Measurements from ENCODE around the gene RIMS1.

The RIMS1 gene

DNA sequence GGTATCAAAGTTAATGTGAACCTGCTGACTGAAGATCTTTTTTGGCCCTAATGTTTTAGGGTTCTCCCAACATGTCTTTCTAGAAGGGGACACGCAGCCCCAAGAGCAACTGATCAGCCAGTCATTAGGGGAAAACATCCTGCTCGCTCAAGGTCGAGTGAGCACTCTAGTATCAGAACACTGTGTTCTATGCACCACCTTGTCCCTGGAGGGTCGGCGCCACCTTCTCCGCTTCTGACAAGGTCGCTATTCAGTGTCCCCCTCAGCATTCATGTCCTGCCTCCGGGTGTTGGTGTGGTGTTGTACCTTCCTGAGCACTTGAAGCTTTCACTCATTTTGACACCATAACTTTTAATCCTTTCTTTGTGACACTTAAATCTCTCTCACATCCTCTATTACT is 404.3 kb downstream of the RIMS1 start:
- Histone ChIP-seq H3F3A (ENCODE audit: insufficient read depth, low read length) (no peaks in the 10 kb centered on the region), H2AFZ (ENCODE audit: low read length) (no peak overlapping the region), H3K27me3 (replicated peaks; ENCODE audit: insufficient read depth, low read length) (no peaks in the 10 kb centered on the region), H3K79me2 (ENCODE audit: low read length) (no peaks in the 10 kb centered on the region), H3K4me1 (ENCODE audit: low read length) (no peaks in the 10 kb centered on the region), H3K9me3 (replicated peaks; ENCODE audit: insufficient read depth, low read length) (no peaks in the 10 kb centered on the region), H3K27ac (ENCODE audit: low read length) (no peak overlapping the region), H3K9me2 (replicated peaks; ENCODE audit: insufficient read depth, low read length) (no peaks in the 10 kb centered on the region), H3K4me3 (ENCODE audit: low read length) (no peak overlapping the region), H4K20me1 (ENCODE audit: insufficient read depth, low read length) (no peaks in the 10 kb centered on the region), H3K4me2 (ENCODE audit: low read depth, low read length) (no peak overlapping the region), H3K9ac (ENCODE audit: low read length) (no peak overlapping the region), H3K36me3 (replicated peaks; ENCODE audit: insufficient read depth, low read length) (no peaks in the 10 kb centered on the region)
- DNase-seq = no peak
- TF ChIP-seq EZH2 (optimal IDR thresholded peaks at IDR 0.05; ENCODE audit: low read depth, low read length) = no peak
- TF ChIP-seq, protein P1, sequence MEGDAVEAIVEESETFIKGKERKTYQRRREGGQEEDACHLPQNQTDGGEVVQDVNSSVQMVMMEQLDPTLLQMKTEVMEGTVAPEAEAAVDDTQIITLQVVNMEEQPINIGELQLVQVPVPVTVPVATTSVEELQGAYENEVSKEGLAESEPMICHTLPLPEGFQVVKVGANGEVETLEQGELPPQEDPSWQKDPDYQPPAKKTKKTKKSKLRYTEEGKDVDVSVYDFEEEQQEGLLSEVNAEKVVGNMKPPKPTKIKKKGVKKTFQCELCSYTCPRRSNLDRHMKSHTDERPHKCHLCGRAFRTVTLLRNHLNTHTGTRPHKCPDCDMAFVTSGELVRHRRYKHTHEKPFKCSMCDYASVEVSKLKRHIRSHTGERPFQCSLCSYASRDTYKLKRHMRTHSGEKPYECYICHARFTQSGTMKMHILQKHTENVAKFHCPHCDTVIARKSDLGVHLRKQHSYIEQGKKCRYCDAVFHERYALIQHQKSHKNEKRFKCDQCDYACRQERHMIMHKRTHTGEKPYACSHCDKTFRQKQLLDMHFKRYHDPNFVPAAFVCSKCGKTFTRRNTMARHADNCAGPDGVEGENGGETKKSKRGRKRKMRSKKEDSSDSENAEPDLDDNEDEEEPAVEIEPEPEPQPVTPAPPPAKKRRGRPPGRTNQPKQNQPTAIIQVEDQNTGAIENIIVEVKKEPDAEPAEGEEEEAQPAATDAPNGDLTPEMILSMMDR (IDR thresholded peaks at IDR 0.05; ENCODE audit: low read length) = no peak
- TF ChIP-seq EZH2phosphoT487 (IDR thresholded peaks at IDR 0.05; ENCODE audit: low read length) = no peak

DNA sequence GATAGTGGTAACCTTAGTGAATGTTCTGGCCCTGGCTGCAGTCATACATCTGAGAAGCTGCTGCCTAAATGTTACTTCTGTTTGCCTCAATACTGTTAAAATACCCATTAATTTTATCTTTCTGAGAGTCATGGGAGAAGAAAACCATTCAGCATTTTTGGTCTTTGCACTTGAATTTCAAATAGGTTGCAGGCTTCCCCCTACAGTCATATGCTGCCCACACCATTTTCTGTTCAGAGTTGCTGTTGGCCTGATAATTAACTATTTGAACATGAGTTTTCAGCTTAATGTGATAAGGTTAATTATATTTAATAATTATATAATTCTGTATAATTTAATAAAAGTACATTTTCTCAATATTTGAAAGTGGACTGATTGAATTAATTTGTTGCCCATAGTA is 410.0 kb downstream of the RIMS1 start:
- H4K20me1 ChIP-seq (ENCODE audit: insufficient read depth, low read length) = no peaks in the 10 kb centered on the region
- no peaks in the 10 kb centered on the region for H3K36me3 ChIP-seq (replicated peaks; ENCODE audit: insufficient read depth, low read length)
- no peak overlapping the region for H3K27ac ChIP-seq (ENCODE audit: low read length)
- H3K9me2 ChIP-seq (replicated peaks; ENCODE audit: insufficient read depth, low read length) = no peaks in the 10 kb centered on the region
- no peaks in the 10 kb centered on the region for H3K79me2 ChIP-seq (ENCODE audit: low read length)
- H3K4me3 ChIP-seq (ENCODE audit: low read length) = no peak overlapping the region
- DNase-seq = no peak
- TF ChIP-seq, protein P1 (IDR thresholded peaks at IDR 0.05; ENCODE audit: low read length) = no peak
- TF ChIP-seq EZH2phosphoT487 (IDR thresholded peaks at IDR 0.05; ENCODE audit: low read length) (no peak), EZH2 (optimal IDR thresholded peaks at IDR 0.05; ENCODE audit: low read depth, low read length) (no peak)
- H3K9ac ChIP-seq (ENCODE audit: low read length) = no peak overlapping the region
- H3K27me3 ChIP-seq (replicated peaks; ENCODE audit: insufficient read depth, low read length) = no peaks in the 10 kb centered on the region
- no peaks in the 10 kb centered on the region for H3K9me3 ChIP-seq (replicated peaks; ENCODE audit: insufficient read depth, low read length)
- no peak overlapping the region for H2AFZ ChIP-seq (ENCODE audit: low read length)
- H3K4me1 ChIP-seq (ENCODE audit: low read length) = no peaks in the 10 kb centered on the region
- no peak overlapping the region for H3K4me2 ChIP-seq (ENCODE audit: low read depth, low read length)
- no peaks in the 10 kb centered on the region for H3F3A ChIP-seq (ENCODE audit: insufficient read depth, low read length)

DNA sequence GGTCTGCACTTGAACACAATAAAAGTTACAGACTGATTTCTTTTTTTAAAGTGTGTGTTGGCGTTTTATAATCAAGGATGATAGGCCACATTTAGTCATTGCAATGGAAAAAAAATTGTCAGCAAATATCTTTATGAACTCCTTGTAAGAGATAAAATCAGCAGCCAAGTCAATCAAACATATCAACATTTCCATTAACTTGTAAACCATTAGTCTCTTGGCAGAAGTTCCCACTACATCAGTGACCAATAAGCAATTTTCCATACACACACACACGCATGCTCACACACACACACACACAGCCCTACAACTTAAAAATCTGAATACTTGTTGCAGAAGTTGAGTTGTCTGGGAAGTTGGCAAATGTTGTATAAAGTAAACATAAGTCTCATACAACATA is 419.6 kb downstream of the RIMS1 start:
- no peaks in the 10 kb centered on the region for H3K9me3 ChIP-seq (replicated peaks; ENCODE audit: insufficient read depth, low read length)
- DNase-seq = no peak
- H3K9ac ChIP-seq (ENCODE audit: low read length) = no peak overlapping the region
- no peak overlapping the region for H3K4me3 ChIP-seq (ENCODE audit: low read length)
- no peak overlapping the region for H2AFZ ChIP-seq (ENCODE audit: low read length)
- H3K27ac ChIP-seq (ENCODE audit: low read length) = no peak overlapping the region
- no peaks in the 10 kb centered on the region for H3K79me2 ChIP-seq (ENCODE audit: low read length)
- H3K4me1 ChIP-seq (ENCODE audit: low read length) = no peaks in the 10 kb centered on the region
- H3K4me2 ChIP-seq (ENCODE audit: low read depth, low read length) = no peak overlapping the region
- H3F3A ChIP-seq (ENCODE audit: insufficient read depth, low read length) = no peaks in the 10 kb centered on the region
- no peaks in the 10 kb centered on the region for H3K36me3 ChIP-seq (replicated peaks; ENCODE audit: insufficient read depth, low read length)
- H3K9me2 ChIP-seq (replicated peaks; ENCODE audit: insufficient read depth, low read length) = no peaks in the 10 kb centered on the region
- no peaks in the 10 kb centered on the region for H3K27me3 ChIP-seq (replicated peaks; ENCODE audit: insufficient read depth, low read length)
- TF ChIP-seq EZH2 (optimal IDR thresholded peaks at IDR 0.05; ENCODE audit: low read depth, low read length) = no peak
- TF ChIP-seq, protein P1 (IDR thresholded peaks at IDR 0.05; ENCODE audit: low read length) = no peak
- TF ChIP-seq EZH2phosphoT487 (IDR thresholded peaks at IDR 0.05; ENCODE audit: low read length) = no peak
- no peaks in the 10 kb centered on the region for H4K20me1 ChIP-seq (ENCODE audit: insufficient read depth, low read length)
